Activated T-helper 1 cell treated with Interleukin-2 at 50 U/mL for 16 hours (primary cell): ENCODE results near the gene ARAP3.
"Not testable (repeated sequence)": the region's sequence is repeated elsewhere in the genome, so short reads cannot be mapped to it uniquely, and the experiment has no call there.

Experiments used
- DNase-seq: peaks from one replicate; pipeline ENCODE4 v3.0.0-alpha.2; 2020; ENCODE audit warnings: low read depth

ARAP3 gene

DNA sequence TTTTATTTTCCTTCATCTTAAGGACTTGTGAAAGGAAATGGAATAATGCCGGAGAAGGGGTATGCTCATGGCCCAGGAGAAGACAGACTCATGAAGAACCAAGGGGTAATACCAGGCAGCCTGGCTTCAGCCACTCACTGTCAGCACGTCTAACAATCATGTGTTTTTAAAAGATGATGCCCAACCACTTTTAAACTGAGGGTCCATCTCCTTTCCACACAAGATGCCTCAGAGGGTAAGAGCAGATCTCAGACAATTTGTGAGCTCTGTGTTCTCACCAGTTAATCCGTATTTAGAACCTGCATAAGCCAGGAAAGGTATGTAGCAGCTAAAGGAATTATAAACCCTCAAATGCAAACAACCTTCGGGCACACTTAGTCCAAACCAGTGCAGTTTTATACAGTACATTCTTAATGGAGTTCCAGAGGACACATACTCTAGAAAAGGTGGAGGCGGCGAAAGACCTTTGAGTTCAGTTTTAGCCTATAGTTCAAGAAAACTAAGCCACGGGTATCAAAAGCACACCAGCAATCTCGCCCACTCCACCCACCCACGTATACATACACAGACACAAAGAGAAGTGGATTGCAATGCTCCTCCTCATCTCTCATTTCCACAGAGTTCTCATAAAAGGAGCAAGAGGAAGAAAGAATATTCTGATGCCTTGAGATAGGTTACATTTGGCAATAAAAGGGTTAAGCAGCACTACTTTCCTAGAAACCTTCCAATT is 65.9 kb downstream of the ARAP3 start:
- no peak for DNase-seq

- no peak for DNase-seq
These were observed 68.7 kb downstream of the ARAP3 start for GRCh38 chr5:141613344-141613743.

GRCh38 chr5:141611289-141611688 is 70.7 kb downstream of the ARAP3 start:
- no peak for DNase-seq

DNA sequence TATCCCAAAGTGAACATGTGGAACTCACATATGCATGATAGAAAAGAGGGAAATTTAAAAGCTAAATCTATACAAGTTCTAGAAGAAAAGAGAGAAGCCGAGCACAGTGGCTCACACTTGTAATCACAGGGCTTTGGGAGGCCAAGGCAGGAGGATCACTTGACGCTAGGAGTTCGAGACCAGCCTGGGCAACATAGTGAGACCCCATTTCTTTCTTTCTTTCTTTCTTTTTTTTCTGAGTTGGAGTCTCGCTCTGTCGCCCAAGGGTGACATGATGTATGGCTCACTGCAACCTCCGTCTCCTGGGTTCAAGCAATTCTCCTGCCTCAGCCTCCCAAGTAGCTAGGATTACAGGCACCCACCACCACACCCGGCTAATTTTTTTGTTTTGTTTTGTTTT is 72.1 kb downstream of the ARAP3 start:
- DNase-seq: not testable (repeated sequence)

- no peak for DNase-seq
These were observed 73.0 kb downstream of the ARAP3 start for GRCh38 chr5:141609044-141609443.

- no peak for DNase-seq
These were observed 73.5 kb downstream of the ARAP3 start for GRCh38 chr5:141608557-141608956.

GRCh38 chr5:141608046-141608445 is 74.0 kb downstream of the ARAP3 start:
- DNase-seq: no peak

GRCh38 chr5:141605523-141606277 is 76.3 kb downstream of the ARAP3 start:
- peak; percentile 40 for DNase-seq

GRCh38 chr5:141603923-141604717 is 77.9 kb downstream of the ARAP3 start:
- DNase-seq: no peak
